T-helper 2 cell treated with Interferon-gamma antibody and Interleukin-4, amounts not matched to agents 100 ng/mL and 5 ng/mL, for 36 hours (primary cell): Measurements from ENCODE around the gene LRRC45. TPM values are rescaled to one million over a fixed set of nuclear protein-coding genes. Genes with fewer than 3 reads are reported as not detected.

ENCODE experiments used
- intact Hi-C: fragments of 100-400 bp; cut with micrococcal nuclease; formaldehyde crosslinking; loops from one replicate; pipeline ENCODE4 v1.15.1; 2023
- total RNA-seq: library from RNA; stranded (reverse); gene quantifications from 2 replicates; pipeline ENCODE4 v1.2.3, GENCODE V29; 2022

LRRC45 gene
- total RNA-seq, 1 donor from 2014 or later, result 46.6 TPM

DNA sequence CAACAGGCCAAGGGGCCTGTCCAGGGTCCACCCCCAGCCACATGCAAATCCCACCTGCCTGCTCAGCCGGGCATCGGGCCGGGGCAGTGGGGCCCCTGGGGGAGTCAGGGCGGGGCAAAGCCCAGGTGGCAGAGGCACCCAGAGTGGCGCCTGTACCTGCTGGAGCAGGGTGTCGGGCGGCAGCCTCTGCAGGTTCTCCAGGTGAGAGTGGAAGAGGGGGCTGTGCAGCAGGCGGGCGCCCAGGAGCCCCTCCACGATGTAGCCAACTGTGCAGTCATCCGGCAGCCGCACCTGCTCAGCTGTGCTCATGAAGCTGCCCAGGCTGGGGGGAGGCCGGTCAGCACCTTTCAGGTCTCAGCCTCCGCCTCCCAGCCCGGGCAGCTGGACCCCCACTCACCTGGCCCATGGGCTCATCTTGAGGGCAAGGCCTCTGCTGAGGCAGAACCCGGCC is 26.4 kb downstream of the LRRC45 start:
- intact Hi-C loops, result no loop called here

DNA sequence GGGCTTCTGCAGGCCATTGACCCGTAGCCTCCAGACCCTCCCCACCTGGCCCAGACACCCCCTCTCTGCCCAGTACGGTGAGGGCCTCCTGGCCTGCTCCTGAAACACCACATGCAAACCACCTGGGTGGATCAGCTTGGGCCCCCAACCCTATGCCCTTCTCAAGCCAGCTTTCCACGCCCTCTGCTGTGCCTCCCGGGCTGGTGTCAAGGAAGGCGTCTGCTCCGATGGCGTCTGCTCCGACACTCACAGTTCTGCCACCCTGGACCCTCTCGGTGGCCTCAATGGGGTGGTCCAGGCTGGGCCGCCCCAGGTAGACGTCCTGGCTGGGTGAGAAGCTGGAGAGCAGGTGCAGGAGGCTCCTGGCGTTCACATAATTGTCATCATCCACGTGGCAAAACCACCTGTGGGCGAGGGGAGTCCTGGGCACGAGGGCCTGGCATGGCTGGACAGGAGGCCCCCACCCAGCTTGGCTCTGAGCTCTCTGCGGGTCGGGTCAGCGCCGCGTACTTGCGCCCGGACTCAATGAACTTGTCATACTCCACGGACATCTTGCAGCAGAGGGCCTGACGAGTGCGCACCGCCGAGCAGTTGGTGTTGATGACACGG is 27.2 kb downstream of the LRRC45 start:
- intact Hi-C loops, result no loop called here

DNA sequence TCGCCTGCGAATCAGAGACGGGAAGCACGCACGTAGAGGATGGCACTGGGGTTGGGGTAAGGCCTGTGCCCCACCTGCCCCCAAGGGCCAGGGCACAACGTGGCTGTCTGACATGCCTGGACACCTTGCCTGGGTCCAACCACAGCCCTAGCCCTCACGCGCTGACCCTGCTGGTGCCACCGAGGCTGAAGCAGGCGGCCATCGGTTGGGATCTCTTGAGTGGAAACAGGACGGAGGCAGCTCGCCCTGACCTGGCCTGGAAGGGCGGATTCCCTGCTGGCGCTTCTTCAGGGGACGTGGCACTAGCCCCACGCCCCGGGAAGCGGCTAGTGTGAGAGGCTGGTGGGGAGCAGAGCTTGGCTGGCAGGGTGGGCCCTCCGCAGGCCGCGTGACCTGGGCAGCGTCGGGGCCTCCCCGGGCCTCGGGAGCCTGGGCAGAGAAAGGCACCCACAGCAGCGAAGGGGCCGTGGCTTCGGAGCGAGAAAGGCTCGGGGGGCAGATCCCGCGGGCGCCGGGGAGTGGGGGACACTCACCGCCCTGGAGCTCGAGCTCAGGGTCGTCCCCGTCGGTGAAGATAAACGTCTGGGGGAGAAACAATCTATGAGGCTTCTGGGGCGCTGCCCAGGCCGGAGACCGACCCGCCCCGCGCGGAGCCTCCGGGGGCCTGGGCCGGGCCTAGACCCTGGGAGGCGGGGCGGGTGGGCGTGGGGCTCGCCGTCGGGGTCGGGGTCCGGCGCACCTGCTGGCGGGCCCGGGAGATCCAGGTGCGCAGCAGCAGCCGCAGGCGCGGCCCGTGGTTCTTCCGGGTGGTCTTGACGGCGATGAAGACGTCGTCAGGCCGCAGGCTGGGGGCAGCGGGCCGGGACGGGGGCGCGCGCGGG is 27.9 kb downstream of the LRRC45 start:
- intact Hi-C loops, result loop anchor here (1.0 kb wide), 1 partner anchor 47 kb away; the partner anchor contains the start of gene FASN

DNA sequence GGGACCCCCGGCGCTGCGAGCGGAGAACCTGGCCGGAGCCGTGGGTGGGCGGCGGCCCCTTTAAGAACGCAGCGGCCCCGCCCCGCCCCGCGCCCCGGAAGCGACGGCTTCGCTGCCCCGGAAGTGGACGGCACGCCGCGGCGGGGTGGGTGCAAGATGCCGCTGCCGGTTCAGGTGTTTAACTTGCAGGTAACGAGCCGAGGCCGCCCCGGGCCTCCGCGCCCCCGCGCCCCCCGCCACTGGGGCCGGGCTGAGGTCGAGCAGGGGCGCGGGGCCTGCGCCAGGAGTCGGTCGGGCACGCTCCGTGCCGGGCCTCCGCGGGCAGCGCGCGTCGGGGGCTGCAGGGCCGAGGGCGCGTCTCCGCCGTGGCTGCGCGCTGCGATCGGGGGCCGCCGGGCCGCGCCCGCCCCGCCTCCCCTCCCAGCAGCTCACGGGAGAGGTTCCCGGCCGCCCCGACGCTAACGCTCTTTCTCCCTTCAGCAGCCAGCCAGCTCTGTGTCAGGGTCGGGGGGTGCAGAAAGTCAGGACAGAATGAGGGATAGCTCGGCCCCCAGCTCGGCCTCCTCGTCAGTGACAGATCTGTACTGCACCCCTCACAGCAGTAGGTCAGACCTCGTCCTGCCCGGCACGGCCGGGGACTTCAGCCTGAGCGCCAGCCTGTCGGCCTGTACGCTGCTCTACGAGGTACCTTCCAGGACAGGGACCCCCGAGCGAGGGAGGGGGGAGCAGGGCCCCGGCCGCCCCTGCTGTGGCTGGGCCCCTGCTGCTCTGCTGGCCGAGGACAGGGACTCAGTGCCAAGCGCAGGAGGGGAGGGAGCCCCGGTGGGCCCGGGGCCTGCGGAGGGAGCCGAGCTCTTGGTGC is 28.9 kb downstream of the LRRC45 start, which contains the start of the genes GPS1 and RFNG:
Gene GPS1 (plus strand): TSS at position 123 of the 862 bp plus-strand sequence. CDS start 34 bp downstream, at position 157.
Gene RFNG (minus strand): TSS at position 36 of the 862 bp plus-strand sequence. CDS start 45 bp downstream, outside the sequence.
- intact Hi-C loops, result loop anchor here (1.0 kb wide), 1 partner anchor 46 kb away; the partner anchor contains the start of gene FASN

DNA sequence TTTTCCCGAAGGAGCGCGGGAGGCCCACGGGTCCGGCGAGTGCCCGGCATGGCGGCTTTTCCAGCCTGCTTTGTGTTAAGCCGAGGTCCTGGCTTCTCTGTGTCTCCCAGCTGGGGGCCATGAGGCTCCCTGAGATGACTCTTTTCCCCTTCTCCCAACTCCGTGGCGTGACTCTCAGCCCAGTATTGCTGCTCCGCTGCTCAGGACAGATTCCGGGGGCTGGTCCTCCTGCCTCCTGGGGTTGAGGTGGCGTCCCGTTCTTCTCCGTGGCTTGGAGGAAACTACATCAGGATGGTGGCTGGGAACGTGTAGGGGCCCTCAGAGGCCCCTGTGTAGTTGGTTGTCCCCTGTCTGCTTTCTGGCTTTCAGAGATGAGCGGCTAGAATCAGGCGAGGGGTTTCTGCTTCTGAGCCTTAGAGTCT is 29.5 kb downstream of the LRRC45 start:
- intact Hi-C loops, result no loop called here

DNA sequence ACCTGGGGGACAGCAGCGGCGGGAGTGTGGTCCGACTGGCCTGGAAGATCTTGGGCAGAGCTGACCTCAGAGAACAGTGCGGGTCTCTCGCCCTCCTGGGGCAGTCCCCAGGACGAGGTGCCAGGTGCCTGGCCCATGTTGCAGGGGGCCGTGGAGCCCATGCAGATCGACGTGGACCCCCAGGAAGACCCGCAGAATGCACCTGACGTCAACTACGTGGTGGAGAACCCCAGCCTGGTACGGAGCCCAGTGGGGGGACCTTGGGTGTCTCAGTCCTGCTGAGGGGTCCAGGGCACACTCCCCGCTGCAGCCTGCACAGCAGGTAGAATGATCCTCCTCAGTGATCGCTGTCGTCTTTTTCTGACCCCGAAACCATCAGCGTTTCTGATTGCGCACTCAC is 30.0 kb downstream of the LRRC45 start:
- intact Hi-C loops, result no loop called here

DNA sequence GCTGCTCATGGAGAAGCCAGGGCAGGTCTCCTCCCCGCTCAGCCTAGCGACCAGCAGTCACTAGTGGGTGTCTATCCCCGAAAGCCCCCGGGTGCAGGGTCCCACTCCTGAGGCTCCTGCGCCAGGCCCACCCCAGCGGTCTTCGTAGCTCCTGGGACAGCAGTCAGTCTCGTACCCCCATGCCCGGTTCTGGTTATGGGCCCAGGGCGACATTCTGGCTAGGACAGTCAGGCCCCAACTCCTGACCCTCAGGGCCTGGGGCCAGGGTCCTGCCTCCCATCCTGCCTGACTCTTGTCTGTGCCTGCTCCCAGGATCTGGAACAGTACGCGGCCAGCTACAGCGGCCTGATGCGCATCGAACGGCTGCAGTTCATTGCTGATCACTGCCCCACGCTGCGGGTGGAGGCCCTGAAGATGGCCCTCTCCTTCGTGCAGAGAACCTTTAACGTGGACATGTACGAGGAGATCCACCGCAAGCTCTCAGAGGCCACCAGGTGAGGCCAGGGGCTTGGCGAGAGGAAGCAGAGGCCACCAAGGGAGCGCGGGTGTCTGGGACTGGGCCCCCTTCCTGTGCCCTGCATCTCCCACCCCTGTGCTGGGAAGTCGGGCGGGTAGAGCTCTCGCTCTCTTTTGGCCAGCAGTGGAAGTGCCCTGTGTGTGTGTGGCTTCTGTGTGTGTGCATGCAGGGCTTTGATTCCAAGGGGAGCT is 30.6 kb downstream of the LRRC45 start:
- intact Hi-C loops, result no loop called here

DNA sequence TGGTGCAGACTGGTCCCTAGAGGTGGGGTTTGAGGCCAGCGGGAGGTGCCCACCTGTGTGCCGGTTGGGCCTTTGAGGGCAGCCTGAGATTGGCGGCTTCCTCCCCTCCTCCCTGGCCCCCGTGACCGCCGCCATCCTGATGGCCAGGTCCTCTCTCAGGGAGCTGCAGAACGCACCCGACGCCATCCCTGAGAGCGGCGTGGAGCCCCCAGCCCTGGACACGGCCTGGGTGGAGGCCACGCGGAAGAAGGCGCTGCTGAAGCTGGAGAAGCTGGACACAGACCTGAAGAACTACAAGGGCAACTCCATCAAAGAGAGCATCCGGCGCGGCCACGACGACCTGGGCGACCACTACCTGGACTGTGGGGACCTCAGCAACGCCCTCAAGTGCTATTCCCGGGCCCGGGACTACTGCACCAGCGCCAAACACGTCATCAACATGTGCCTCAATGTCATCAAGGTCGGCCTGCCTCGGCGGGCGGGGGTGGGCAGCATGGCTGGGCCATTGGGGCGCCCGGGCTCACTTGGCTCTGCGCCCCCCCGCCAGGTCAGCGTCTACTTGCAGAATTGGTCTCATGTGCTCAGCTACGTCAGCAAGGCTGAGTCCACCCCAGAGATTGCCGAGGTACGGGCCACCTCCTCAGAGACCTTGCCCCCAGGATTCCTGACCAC is 31.4 kb downstream of the LRRC45 start:
- intact Hi-C loops, result no loop called here

DNA sequence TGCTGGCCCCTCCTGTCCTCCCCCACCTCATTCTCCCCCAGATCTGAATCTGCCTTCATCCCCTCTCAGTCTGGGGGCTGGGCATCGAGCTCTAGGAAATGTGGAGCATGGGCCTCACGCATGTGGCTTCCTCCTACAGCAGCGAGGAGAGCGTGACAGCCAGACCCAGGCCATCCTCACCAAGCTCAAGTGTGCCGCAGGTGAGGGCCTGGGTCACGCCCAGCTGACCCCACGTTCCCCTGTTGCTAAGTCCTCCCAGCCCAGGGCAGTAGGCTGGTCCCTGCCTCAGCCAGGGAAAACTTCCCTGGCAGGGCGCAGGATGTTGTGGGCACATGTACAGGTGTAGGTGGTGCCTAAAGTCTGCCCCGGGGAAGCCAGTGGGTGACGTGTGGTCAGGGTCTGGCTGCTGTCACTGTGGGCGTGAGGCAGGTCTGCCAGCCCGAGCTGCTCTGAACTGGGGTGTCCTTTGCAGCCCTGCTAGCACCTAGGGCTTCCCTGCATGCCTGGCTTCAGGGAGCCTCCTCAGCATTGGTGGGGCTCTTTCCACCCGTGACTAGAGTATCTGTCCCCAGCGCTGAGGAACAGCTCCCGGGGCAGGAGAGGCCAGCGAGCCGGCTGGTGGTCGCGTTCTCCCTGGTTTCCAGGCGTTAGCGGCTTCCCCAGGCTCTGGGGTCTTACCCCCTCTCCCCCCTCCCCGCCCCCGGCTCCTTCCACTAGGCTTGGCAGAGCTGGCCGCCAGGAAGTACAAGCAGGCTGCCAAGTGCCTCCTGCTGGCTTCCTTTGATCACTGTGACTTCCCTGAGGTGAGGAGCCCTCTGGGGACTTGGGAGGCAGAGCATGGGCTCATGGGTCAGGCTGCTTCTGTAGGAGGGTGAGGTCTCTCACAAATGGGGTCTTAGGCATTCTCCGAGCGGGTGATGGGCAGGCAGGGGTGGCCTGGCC is 32.2 kb downstream of the LRRC45 start:
- intact Hi-C loops, result no loop called here

DNA sequence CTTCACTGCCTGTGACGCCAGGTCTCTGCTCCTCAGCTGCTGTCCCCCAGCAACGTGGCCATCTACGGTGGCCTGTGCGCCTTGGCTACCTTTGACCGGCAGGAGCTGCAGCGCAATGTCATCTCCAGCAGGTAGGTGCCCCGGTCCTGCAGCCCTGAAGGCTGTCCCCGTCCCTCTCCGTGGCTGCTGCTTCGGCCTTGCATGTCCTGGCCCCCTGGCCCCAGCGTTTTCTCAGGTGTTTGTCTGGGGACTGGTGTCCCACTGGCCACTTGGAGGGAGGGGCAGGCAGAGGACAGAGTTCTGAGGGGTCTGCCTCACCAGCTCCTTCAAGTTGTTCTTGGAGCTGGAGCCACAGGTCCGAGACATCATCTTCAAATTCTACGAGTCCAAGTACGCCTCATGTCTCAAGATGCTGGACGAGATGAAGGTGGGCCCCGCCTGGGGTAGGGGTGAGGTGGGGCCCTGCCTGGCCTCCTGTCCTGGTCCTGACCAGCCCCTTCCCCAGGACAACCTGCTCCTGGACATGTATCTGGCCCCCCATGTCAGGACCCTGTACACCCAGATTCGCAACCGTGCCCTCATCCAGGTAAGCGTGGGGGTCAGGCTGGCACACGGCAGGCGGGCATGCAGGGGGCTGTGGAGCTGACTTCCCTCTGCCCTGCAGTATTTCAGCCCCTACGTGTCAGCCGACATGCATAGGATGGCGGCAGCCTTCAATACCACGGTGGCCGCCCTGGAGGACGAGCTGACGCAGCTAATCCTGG is 33.0 kb downstream of the LRRC45 start:
- intact Hi-C loops, result no loop called here

DNA sequence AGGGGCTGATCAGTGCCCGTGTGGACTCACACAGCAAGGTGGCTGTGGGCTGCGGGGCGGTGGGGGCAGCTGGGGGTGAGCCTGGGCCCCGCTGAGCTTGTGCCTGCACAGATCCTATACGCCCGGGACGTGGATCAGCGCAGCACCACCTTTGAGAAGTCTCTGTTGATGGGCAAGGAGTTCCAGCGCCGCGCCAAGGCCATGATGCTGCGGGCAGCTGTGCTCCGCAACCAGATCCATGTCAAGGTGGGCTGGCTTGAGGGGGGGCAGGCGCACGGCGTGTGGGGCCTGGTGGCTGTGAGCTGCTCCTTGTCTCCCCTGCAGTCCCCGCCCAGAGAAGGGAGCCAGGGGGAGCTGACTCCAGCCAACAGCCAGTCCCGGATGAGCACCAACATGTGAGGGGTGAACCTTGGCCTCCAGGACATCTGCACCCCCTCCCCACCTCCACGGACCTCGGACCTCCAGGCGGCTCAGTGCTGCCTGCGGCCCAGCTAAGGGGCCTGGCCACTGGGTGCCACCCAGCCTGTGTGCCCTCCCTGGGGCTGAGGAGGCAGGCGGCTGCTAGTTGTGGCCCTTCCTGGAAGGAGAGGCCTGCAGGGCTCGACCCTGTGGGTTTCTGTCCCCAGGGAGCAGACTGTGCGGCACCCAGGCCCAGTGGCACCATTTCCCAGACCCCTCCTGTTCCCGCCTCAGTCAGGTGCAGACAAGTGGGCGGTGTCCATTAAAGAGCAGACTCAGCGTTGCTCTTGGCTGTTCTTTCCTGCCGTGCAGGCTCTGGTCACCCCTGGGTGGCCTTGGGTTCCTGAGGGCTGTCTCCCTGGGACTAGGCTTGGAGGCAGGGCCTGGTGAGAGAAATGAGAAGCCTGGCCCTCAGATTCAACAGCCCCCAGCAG is 33.9 kb downstream of the LRRC45 start:
- intact Hi-C loops, result no loop called here

DNA sequence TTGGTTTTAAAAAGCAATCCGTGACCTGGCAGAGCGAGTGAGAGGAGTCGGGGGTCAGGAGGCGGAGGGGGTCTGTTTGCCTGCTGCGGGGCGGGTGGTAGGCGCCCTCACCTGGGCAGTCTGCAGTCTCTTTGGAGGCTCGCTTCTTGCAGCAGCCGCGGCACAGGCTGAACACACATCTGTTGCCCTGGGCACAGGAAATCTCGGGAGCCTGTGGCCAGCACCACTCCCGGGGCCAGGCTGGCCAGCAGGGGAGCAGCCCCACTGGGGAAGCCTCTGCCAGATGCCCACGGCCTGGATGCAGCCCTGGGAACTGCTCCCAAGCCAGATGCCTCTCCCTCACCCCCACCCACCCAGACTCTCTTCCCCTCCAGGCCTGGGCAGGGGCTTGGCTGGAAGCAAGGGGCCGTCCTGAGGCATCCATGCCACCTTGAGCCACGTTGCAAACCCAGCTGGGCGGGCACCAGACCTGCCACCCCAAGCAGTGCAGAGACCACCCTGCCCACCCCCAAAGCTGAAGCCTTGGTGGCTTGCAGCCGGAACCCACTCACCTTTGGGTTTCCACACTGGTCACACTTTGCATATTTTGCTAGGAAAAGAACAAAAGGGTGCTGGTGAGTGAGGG is 35.2 kb downstream of the LRRC45 start:
- intact Hi-C loops, result no loop called here

DNA sequence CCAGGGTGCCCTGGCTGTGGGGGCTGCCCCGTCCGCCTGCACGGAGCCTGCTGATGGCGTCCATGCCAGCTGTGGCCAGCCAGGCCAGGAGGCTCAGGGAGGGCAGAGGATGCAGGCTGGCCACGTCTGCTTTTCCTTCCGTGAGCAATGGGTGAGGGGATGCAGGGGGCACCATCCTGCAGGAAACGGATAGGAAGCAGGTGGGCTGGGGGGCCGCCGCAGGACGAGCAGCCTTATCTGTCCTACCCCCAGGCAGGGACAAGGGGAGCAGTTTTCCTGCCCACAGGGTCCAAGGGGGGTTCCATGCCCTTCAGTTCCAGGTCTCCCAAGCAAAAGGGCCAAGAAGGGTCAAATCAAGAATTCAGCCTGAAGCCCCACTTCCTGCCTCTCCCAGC is 35.7 kb downstream of the LRRC45 start:
- intact Hi-C loops, result no loop called here

DNA sequence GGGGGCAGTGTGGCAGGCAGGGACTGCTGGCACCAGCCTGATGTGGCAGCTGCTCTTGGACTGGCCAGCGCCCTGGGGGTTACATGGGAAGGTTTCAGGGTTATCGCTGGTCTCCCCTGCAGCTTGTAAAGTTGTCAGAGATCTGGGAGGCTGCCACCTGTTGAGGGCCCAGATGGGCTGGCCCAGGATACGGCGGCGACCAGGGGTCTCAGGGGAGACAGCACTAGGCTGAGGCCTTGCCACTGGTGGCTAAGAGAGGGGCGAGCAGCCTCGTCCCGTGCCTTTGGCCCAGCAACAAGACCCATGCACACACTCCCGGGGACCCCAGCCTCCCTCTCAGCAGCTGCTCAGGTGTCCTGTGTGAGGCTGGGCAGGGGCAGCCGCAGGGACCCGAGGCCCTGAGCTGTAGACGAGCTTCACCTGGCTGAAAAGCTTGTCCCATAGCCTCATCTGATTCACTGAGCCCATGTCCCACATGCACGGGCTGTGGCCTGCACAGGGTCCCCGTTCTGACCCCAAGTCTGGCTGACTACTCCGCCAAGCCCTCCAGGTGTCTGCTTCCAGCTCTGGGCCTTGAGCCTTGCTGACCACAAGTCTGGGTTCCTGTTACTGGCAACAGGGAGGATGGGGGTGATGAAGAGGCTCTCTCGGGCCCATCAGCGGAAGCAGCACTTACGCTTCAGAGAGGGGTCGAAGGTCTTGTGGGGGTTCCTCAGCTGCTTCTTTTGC is 36.3 kb downstream of the LRRC45 start:
- intact Hi-C loops, result no loop called here

DNA sequence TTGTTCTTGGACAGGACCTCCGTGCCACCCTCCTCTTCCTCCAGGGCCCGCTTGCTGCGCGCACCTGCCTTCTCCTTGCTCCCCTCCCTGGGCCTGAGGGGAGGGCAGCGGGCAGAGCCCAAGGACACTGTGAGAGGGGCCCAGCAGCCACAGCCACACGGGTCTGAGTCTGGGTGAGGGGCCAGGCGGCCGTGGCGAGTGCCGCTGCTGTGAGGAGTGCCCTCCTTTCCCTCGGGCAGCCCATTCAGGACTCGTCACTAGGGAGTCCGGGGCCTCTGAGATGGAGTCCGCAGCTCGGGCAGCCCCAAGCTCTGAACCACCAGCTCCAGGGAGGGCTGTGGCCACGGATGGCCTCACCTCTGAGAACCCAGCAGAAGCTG is 36.9 kb downstream of the LRRC45 start:
- intact Hi-C loops, result no loop called here

DNA sequence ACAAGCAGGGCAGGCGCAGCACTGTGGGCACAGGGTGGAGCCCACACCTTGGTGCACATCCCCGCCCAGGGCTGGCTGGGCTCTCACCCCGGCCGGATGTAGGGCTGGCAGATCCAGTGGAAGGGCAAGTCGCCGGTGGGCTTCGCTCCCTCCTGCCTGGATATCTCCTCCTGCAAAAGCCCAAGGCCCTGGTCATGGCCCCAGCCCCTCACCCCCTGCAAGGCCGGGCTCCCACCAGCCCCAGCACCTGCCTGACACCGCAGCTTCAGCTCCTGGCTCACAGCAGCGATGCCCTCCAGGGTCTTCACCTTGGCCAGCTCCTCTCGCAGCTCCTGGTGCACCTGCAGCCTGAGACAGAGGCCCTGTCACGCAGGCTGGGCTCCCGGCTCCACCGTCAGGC is 37.5 kb downstream of the LRRC45 start:
- intact Hi-C loops, result no loop called here
